HepG2 (cell line): ENCODE measurements around the gene TNFAIP3. TPM values are rescaled to one million over a fixed set of nuclear protein-coding genes. Genes with fewer than 3 reads are reported as not detected.

Experiments
- CC2D1A ChIP-seq: sonication (generic); formaldehyde crosslinking; IDR thresholded peaks from 2 replicates; pipeline ENCODE4 v1.8.1; 2023; ENCODE audit warnings: mild to moderate bottlenecking, missing genetic modification reagents
- E2F5 ChIP-seq: sonication (generic); formaldehyde crosslinking; conservative IDR thresholded peaks from 2 replicates; pipeline ENCODE4 v1.4.0; 2020; ENCODE audit warnings: missing genetic modification reagents
- FOXK2 ChIP-seq: fragments of 450-650 bp; IDR thresholded peaks from 2 replicates; pipeline ENCODE4 v1.6.1; 2016
- FOXO1 ChIP-seq: sonication (generic); formaldehyde crosslinking; IDR thresholded peaks from 2 replicates; pipeline ENCODE4 v1.4.0; 2020; ENCODE audit warnings: missing genetic modification reagents
- GABPB1 ChIP-seq: IDR thresholded peaks from 2 replicates; pipeline ENCODE4 v1.6.1; 2016; ENCODE audit warnings: mild to moderate bottlenecking, missing genetic modification reagents, moderate library complexity, missing compliant biosample characterization
- GRHL1 ChIP-seq: sonication (generic); formaldehyde crosslinking; conservative IDR thresholded peaks from 2 replicates; pipeline ENCODE4 v1.8.0; 2022; ENCODE audit warnings: missing genetic modification reagents
- HIVEP1 ChIP-seq: sonication (generic); formaldehyde crosslinking; IDR thresholded peaks from 2 replicates; pipeline ENCODE4 v1.4.0; 2020; ENCODE audit warnings: mild to moderate bottlenecking, missing genetic modification reagents
- HNRNPLL ChIP-seq: fragments of 200-400 bp; formaldehyde crosslinking; IDR thresholded peaks from 2 replicates; pipeline ENCODE4 v1.6.1; 2017; ENCODE audit warnings: mild to moderate bottlenecking, low read depth, low read length; ENCODE audit not compliant: poor library complexity, severe bottlenecking
- KDM5A ChIP-seq: fragments of 200-600 bp; sonication (generic); IDR thresholded peaks from 2 replicates; pipeline ENCODE4 v1.7.0; 2018; ENCODE audit warnings: antibody characterized with exemption, mild to moderate bottlenecking, low read length, borderline replicate concordance
- KDM6A ChIP-seq: IDR thresholded peaks from 2 replicates; pipeline ENCODE4 v1.6.1; 2016; ENCODE audit warnings: low read depth
- KLF9 ChIP-seq: IDR thresholded peaks from 2 replicates; pipeline ENCODE4 v1.6.1; 2016; ENCODE audit warnings: low read depth
- NFKBIZ ChIP-seq: IDR thresholded peaks from 2 replicates; pipeline ENCODE4 v1.6.1; 2018; ENCODE audit warnings: missing genetic modification reagents, missing compliant biosample characterization
- SMARCE1 ChIP-seq: fragments of 450-650 bp; IDR thresholded peaks from 2 replicates; pipeline ENCODE4 v1.6.1; 2017; ENCODE audit warnings: borderline replicate concordance
- SNRNP70 ChIP-seq: fragments of 200-400 bp; formaldehyde crosslinking; IDR thresholded peaks from 2 replicates; pipeline ENCODE4 v1.6.1; 2017; ENCODE audit warnings: mild to moderate bottlenecking, low read depth, low read length, moderate library complexity
- TCF7 ChIP-seq: sonication (generic); IDR thresholded peaks from 2 replicates; pipeline ENCODE4 v1.6.1; 2016; ENCODE audit warnings: antibody characterized with exemption, low read depth
- TCF7L2 ChIP-seq: IDR thresholded peaks from 2 replicates; pipeline ENCODE4 v1.6.1; 2011; ENCODE audit warnings: mild to moderate bottlenecking, low read depth, low read length, moderate library complexity
- TGIF2 ChIP-seq: IDR thresholded peaks from 2 replicates; pipeline ENCODE4 v1.6.1; 2016; ENCODE audit warnings: control low read depth, missing compliant biosample characterization
- ZBTB10 ChIP-seq: sonication (generic); formaldehyde crosslinking; IDR thresholded peaks from 2 replicates; pipeline ENCODE4 v1.4.0; 2020; ENCODE audit warnings: missing genetic modification reagents, borderline replicate concordance
- ZBTB3 ChIP-seq: sonication (generic); formaldehyde crosslinking; IDR thresholded peaks from 2 replicates; pipeline ENCODE4 v1.4.0; 2020; ENCODE audit warnings: low read depth, mild to moderate bottlenecking, moderate library complexity, missing genetic modification reagents, borderline replicate concordance
- ZNF766 ChIP-seq: sonication (generic); formaldehyde crosslinking; IDR thresholded peaks from 2 replicates; pipeline ENCODE4 v1.5.0; 2020; ENCODE audit warnings: missing genetic modification reagents, borderline replicate concordance
- ZNF770 ChIP-seq: sonication (generic); formaldehyde crosslinking; IDR thresholded peaks from 2 replicates; pipeline ENCODE4 v1.5.0; 2020; ENCODE audit warnings: mild to moderate bottlenecking, missing genetic modification reagents
- ZNF784 ChIP-seq: sonication (generic); formaldehyde crosslinking; IDR thresholded peaks from 2 replicates; pipeline ENCODE4 v1.5.1; 2020; ENCODE audit warnings: missing genetic modification reagents, mild to moderate bottlenecking, borderline replicate concordance
- polyA plus RNA-seq, 8 experiments: library from polyadenylated mRNA; depleted of rRNA in 3 of 8; stranded (reverse) in 7 of 8; unstranded in 1 of 8; fragments of >200 nt; fragmentation: Illumina TruSeq in 4 of 8; extraction: Trizol in 4 of 8; gene quantifications; 2 replicates each; pipeline versions ENCODE4 v1.2.1 to v1.2.3, GENCODE V29; 2011 to 2016; ENCODE audit warnings: low read depth in 4 of 8, missing spikeins in 1 of 8, mixed read lengths in 1 of 8; ENCODE audit not compliant: insufficient read depth in 1 of 8
- total RNA-seq, 5 experiments: library from RNA; depleted of rRNA; stranded (reverse); fragments of >200 nt; fragmentation: Illumina TruSeq; extraction: Trizol; gene quantifications; 2 replicates each; pipeline ENCODE4 v1.2.3, GENCODE V29; 2016; ENCODE audit warnings: low read depth in 1 of 5

TNFAIP3 gene
- total and polyA plus RNA-seq, 2 of the 13 experiments (the other 11 are each of a cell fraction or from before 2014, with no cell fraction given): 28.2 to 47.1 TPM

GRCh38 chr6:137866914-137867684 lies at the start of gene TNFAIP3 (continued):
- TF ChIP-seq ZNF766 (peak; percentile 30; the same call in 1 of the 2 replicates), HIVEP1 (peak; percentile 99), TGIF2 (peak; percentile 13; the same call in 1 of the 2 replicates), KDM5A (peak; percentile 70; the same call in 1 of the 2 replicates), SMARCE1 (no peak), ZBTB10 (CRISPR knock-in tag) (no peak; the same call in 1 of the 2 replicates), TCF7 (peak; percentile 33; the same call in 1 of the 2 replicates), ZNF770 (peak; percentile 36; the same call in 1 of the 2 replicates), NFKBIZ (CRISPR knock-in tag) (peak; percentile 89), SNRNP70 (no peak), ZNF784 (CRISPR knock-in tag) (peak; percentile 56; the same call in 1 of the 2 replicates), FOXK2 (no peak), HNRNPLL (peak; percentile 98), FOXO1 (CRISPR knock-in tag) (peak; percentile 51; the same call in 1 of the 2 replicates), KDM6A (CRISPR knock-in tag) (no peak), KLF9 (CRISPR knock-in tag) (peak; percentile 92), ZBTB3 (CRISPR knock-in tag) (peak; percentile 27; the same call in 1 of the 2 replicates), GABPB1 (CRISPR knock-in tag) (peak; percentile 67; the same call in 1 of the 2 replicates), CC2D1A (no peak), TCF7L2 (no peak), E2F5 (CRISPR knock-in tag) (peak; percentile 50; the same call in 1 of the 2 replicates), GRHL1 (CRISPR knock-in tag) (no peak)
